Thymus (tissue), 11 donors: ENCODE data around the gene P4HA1. TPM values are rescaled to one million over a fixed set of nuclear protein-coding genes. Genes with fewer than 3 reads are reported as not detected.
A peak's percentile ranks its signal among the peaks of the same experiment; 100 is the strongest.

Experiments used
- DNase-seq, 9 donors: peaks; one replicate each; pipeline ENCODE4 v3.0.0-alpha.2; 2013; ENCODE audit warnings: low spot score in 9 of 9, low read depth in 6 of 9, missing footprints in 1 of 9
- H3K27ac ChIP-seq, 2 donors: one replicate each; pipeline ENCODE4 v1.5.1; 2013; ENCODE audit warnings: control low read depth in 1 of 2, low read depth in 1 of 2, low read length in 1 of 2, mild to moderate bottlenecking in 1 of 2, moderate library complexity in 1 of 2
- H3K27me3 ChIP-seq, 2 donors: one replicate each; pipeline ENCODE4 v1.5.1; 2013; ENCODE audit warnings: low read length in 1 of 2; ENCODE audit not compliant: control insufficient read depth in 2 of 2, insufficient read depth in 1 of 2
- H3K36me3 ChIP-seq, 2 donors: one replicate each; pipeline ENCODE4 v1.5.1; 2013; ENCODE audit warnings: low read length in 1 of 2, mild to moderate bottlenecking in 1 of 2, moderate library complexity in 1 of 2; ENCODE audit not compliant: control insufficient read depth in 2 of 2, insufficient read depth in 2 of 2
- H3K4me1 ChIP-seq, 2 donors: one replicate each; pipeline ENCODE4 v1.5.1; 2013; ENCODE audit warnings: low read length in 2 of 2; ENCODE audit not compliant: control insufficient read depth in 2 of 2, insufficient read depth in 2 of 2
- H3K4me3 ChIP-seq, 2 donors: one replicate each; pipeline ENCODE4 v1.5.1; 2013; ENCODE audit warnings: low read length in 2 of 2, control low read depth in 1 of 2, mild to moderate bottlenecking in 1 of 2
- H3K9me3 ChIP-seq, 2 donors: one replicate each; pipeline ENCODE4 v1.5.1; 2013; ENCODE audit warnings: low read length in 1 of 2, mild to moderate bottlenecking in 1 of 2; ENCODE audit not compliant: control insufficient read depth in 2 of 2, insufficient read depth in 1 of 2
- WGBS: extraction: QIAGEN DNeasy Blood & Tissue Kit; methylation state at CpG from one replicate; pipeline ENCODE4 v1.1.7; 2013; 5-methylcytosine and 5-hydroxymethylcytosine counted together
- polyA plus RNA-seq: library from polyadenylated mRNA; stranded (reverse); fragments of 200-250 nt; gene quantifications from one replicate; pipeline ENCODE4 v1.2.3, GENCODE V29; 2013
- total RNA-seq: library from RNA; stranded (reverse); fragments of 120-200 nt; gene quantifications from one replicate; pipeline ENCODE4 v1.2.4, GENCODE V29; 2013
- donor health status: healthy.

The P4HA1 gene
- total and polyA plus RNA-seq, 2 donors, result 15.7 to 50.2 TPM

- no peak overlapping the region for H3K27ac ChIP-seq
- peaks cover 0 to 12% of the 10 kb centered on the region in 2 donors for H3K36me3 ChIP-seq
- 57% methylated on average over 5 of the region's 5 CpGs for WGBS
- H3K9me3 ChIP-seq, result no peaks in the 10 kb centered on the region
- DNase-seq, result peak in 2 of 9 donors; percentile 16 to 43
- no peak overlapping the region for H3K4me3 ChIP-seq
- H3K4me1 ChIP-seq, result no peaks in the 10 kb centered on the region
- H3K27me3 ChIP-seq, result no peaks in the 10 kb centered on the region
These were observed 35.7 kb downstream of the P4HA1 start for GRCh38 chr10:73060738-73061635.

- no peaks in the 10 kb centered on the region for H3K9me3 ChIP-seq
- H3K27ac ChIP-seq, result no peak overlapping the region
- 97% methylated on average over 1 of the region's 1 CpG for WGBS
- H3K4me1 ChIP-seq, result no peaks in the 10 kb centered on the region
- H3K36me3 ChIP-seq, result peaks cover 0 to 12% of the 10 kb centered on the region in 2 donors
- H3K27me3 ChIP-seq, result no peaks in the 10 kb centered on the region
- no peak overlapping the region for H3K4me3 ChIP-seq
- no peak for DNase-seq
These were observed 36.5 kb downstream of the P4HA1 start for GRCh38 chr10:73060173-73060572.

- no peak for DNase-seq
- Histone ChIP-seq H3K4me3 (no peak overlapping the region), H3K4me1 (no peaks in the 10 kb centered on the region), H3K27me3 (no peaks in the 10 kb centered on the region), H3K36me3 (peaks cover 0 to 8% of the 10 kb centered on the region in 2 donors), H3K27ac (no peak overlapping the region), H3K9me3 (no peaks in the 10 kb centered on the region)
- WGBS, result 97% methylated on average over 6 of the region's 6 CpGs
These were observed 38.5 kb downstream of the P4HA1 start for GRCh38 chr10:73058057-73058591.

GRCh38 chr10:73054286-73054685 is 42.4 kb downstream of the P4HA1 start:
- H3K9me3 ChIP-seq, result no peaks in the 10 kb centered on the region
- no peaks in the 10 kb centered on the region for H3K27me3 ChIP-seq
- H3K36me3 ChIP-seq, result peaks cover 0 to 8% of the 10 kb centered on the region in 2 donors
- no peaks in the 10 kb centered on the region for H3K4me1 ChIP-seq
- WGBS, result 96% methylated on average over 2 of the region's 2 CpGs
- H3K4me3 ChIP-seq, result no peak overlapping the region
- DNase-seq, result no peak
- no peak overlapping the region for H3K27ac ChIP-seq

- Histone ChIP-seq H3K27ac (no peak overlapping the region), H3K9me3 (no peaks in the 10 kb centered on the region), H3K4me1 (no peaks in the 10 kb centered on the region), H3K36me3 (peaks cover 0 to 10% of the 10 kb centered on the region in 2 donors), H3K27me3 (no peaks in the 10 kb centered on the region), H3K4me3 (no peak overlapping the region)
- 97% methylated on average over 4 of the region's 4 CpGs for WGBS
- DNase-seq, result no peak
These were observed 43.4 kb downstream of the P4HA1 start for GRCh38 chr10:73053275-73053674.

- Histone ChIP-seq H3K27ac (no peak overlapping the region), H3K4me1 (no peaks in the 10 kb centered on the region), H3K36me3 (peaks cover 3 to 22% of the 10 kb centered on the region in 2 donors), H3K4me3 (no peak overlapping the region), H3K27me3 (no peaks in the 10 kb centered on the region), H3K9me3 (no peaks in the 10 kb centered on the region)
- no peak for DNase-seq
- WGBS, result 95% methylated on average over 7 of the region's 7 CpGs
These were observed 52.0 kb downstream of the P4HA1 start for GRCh38 chr10:73044378-73045285.

- DNase-seq, result no peak
- Histone ChIP-seq H3K36me3 (peaks cover 3 to 19% of the 10 kb centered on the region in 2 donors), H3K27ac (no peak overlapping the region), H3K9me3 (no peaks in the 10 kb centered on the region), H3K27me3 (no peaks in the 10 kb centered on the region), H3K4me3 (no peak overlapping the region), H3K4me1 (no peaks in the 10 kb centered on the region)
- WGBS, result 98% methylated on average over 2 of the region's 2 CpGs
These were observed 52.8 kb downstream of the P4HA1 start for GRCh38 chr10:73043766-73044377.

GRCh38 chr10:73043319-73043718 is 53.3 kb downstream of the P4HA1 start:
- Histone ChIP-seq H3K4me3 (no peak overlapping the region), H3K9me3 (no peaks in the 10 kb centered on the region), H3K27ac (no peak overlapping the region), H3K36me3 (peaks cover 3 to 19% of the 10 kb centered on the region in 2 donors), H3K27me3 (no peaks in the 10 kb centered on the region), H3K4me1 (no peaks in the 10 kb centered on the region)
- 97% methylated on average over 1 of the region's 1 CpG for WGBS
- DNase-seq, result no peak
